ENCODE results near the gene PIM1. TPM values are rescaled to one million over a fixed set of nuclear protein-coding genes. Genes with fewer than 3 reads are reported as not detected.

Gene PIM1
- total and polyA plus RNA-seq, 9 donors, result 8.7 to 32.2 (median 21.6) TPM

- peak overlapping the region; percentile 77 for H3K4me3 ChIP-seq (ENCODE audit: low read length)
- no peaks in the 10 kb centered on the region for H3K9me3 ChIP-seq (replicated peaks; ENCODE audit: control insufficient read depth, low read depth, low read length)
- peak overlapping the region; percentile 78 for H3K27ac ChIP-seq (ENCODE audit: low read length)
- peak; percentile 77 for DNase-seq
- 2% methylated on average over 42 of the region's 45 CpGs for WGBS (ENCODE audit: insufficient coverage)
- H3K36me3 ChIP-seq (ENCODE audit: control insufficient read depth, insufficient read depth, low read length), result peaks cover 29% of the 10 kb centered on the region
- no peaks in the 10 kb centered on the region for H3K27me3 ChIP-seq (ENCODE audit: control insufficient read depth, insufficient read depth, low read length)
- H3K4me1 ChIP-seq (ENCODE audit: control insufficient read depth, insufficient read depth, low read length), result peaks cover 24% of the 10 kb centered on the region
Measured at GRCh38 chr6:37171201-37171969, 1.4 kb downstream of the PIM1 start.

- Histone ChIP-seq H3K4me1 (ENCODE audit: control insufficient read depth, insufficient read depth, low read length) (peaks cover 24% of the 10 kb centered on the region), H3K27me3 (ENCODE audit: control insufficient read depth, insufficient read depth, low read length) (no peaks in the 10 kb centered on the region), H3K4me3 (ENCODE audit: low read length) (peak overlapping the region; percentile 77), H3K27ac (ENCODE audit: low read length) (peak overlapping the region; percentile 78), H3K9me3 (replicated peaks; ENCODE audit: control insufficient read depth, low read depth, low read length) (no peaks in the 10 kb centered on the region), H3K36me3 (ENCODE audit: control insufficient read depth, insufficient read depth, low read length) (peaks cover 29% of the 10 kb centered on the region)
- 12% methylated on average over 12 of the region's 17 CpGs for WGBS (ENCODE audit: insufficient coverage)
- peak; percentile 91 for DNase-seq
Measured at GRCh38 chr6:37171970-37172812, 2.2 kb downstream of the PIM1 start.

GRCh38 chr6:37172912-37173492 is 3.0 kb downstream of the PIM1 start:
- 80% methylated on average over 2 of the region's 7 CpGs for WGBS (ENCODE audit: insufficient coverage)
- Histone ChIP-seq H3K27me3 (ENCODE audit: control insufficient read depth, insufficient read depth, low read length) (no peaks in the 10 kb centered on the region), H3K4me1 (ENCODE audit: control insufficient read depth, insufficient read depth, low read length) (peaks cover 24% of the 10 kb centered on the region), H3K4me3 (ENCODE audit: low read length) (no peak overlapping the region), H3K9me3 (replicated peaks; ENCODE audit: control insufficient read depth, low read depth, low read length) (no peaks in the 10 kb centered on the region), H3K27ac (ENCODE audit: low read length) (no peak overlapping the region), H3K36me3 (ENCODE audit: control insufficient read depth, insufficient read depth, low read length) (peaks cover 29% of the 10 kb centered on the region)
- DNase-seq, result no peak

GRCh38 chr6:37173493-37174195 is 3.7 kb downstream of the PIM1 start:
- Histone ChIP-seq H3K27ac (ENCODE audit: low read length) (no peak overlapping the region), H3K4me3 (ENCODE audit: low read length) (no peak overlapping the region), H3K27me3 (ENCODE audit: control insufficient read depth, insufficient read depth, low read length) (no peaks in the 10 kb centered on the region), H3K4me1 (ENCODE audit: control insufficient read depth, insufficient read depth, low read length) (peaks cover 24% of the 10 kb centered on the region), H3K9me3 (replicated peaks; ENCODE audit: control insufficient read depth, low read depth, low read length) (no peaks in the 10 kb centered on the region), H3K36me3 (ENCODE audit: control insufficient read depth, insufficient read depth, low read length) (peaks cover 29% of the 10 kb centered on the region)
- 84% methylated on average over 6 of the region's 9 CpGs for WGBS (ENCODE audit: insufficient coverage)
- no peak for DNase-seq

GRCh38 chr6:37174196-37174514 is 4.2 kb downstream of the PIM1 start:
- DNase-seq, result no peak
- Histone ChIP-seq H3K4me3 (ENCODE audit: low read length) (no peak overlapping the region), H3K4me1 (ENCODE audit: control insufficient read depth, insufficient read depth, low read length) (peaks cover 20% of the 10 kb centered on the region), H3K9me3 (replicated peaks; ENCODE audit: control insufficient read depth, low read depth, low read length) (no peaks in the 10 kb centered on the region), H3K27ac (ENCODE audit: low read length) (no peak overlapping the region), H3K27me3 (ENCODE audit: control insufficient read depth, insufficient read depth, low read length) (no peaks in the 10 kb centered on the region), H3K36me3 (ENCODE audit: control insufficient read depth, insufficient read depth, low read length) (peaks cover 29% of the 10 kb centered on the region)
- 80% methylated on average over 1 of the region's 3 CpGs for WGBS (ENCODE audit: insufficient coverage)

- WGBS (ENCODE audit: insufficient coverage), result 100% methylated on average over 1 of the region's 10 CpGs
- no peak overlapping the region for H3K4me3 ChIP-seq (ENCODE audit: low read length)
- H3K27ac ChIP-seq (ENCODE audit: low read length), result no peak overlapping the region
- no peaks in the 10 kb centered on the region for H3K27me3 ChIP-seq (ENCODE audit: control insufficient read depth, insufficient read depth, low read length)
- H3K9me3 ChIP-seq (replicated peaks; ENCODE audit: control insufficient read depth, low read depth, low read length), result no peaks in the 10 kb centered on the region
- peaks cover 29% of the 10 kb centered on the region for H3K36me3 ChIP-seq (ENCODE audit: control insufficient read depth, insufficient read depth, low read length)
- peaks cover 19% of the 10 kb centered on the region for H3K4me1 ChIP-seq (ENCODE audit: control insufficient read depth, insufficient read depth, low read length)
- no peak for DNase-seq
Measured at GRCh38 chr6:37174515-37175331, 4.8 kb downstream of the PIM1 start.

- no peaks in the 10 kb centered on the region for H3K9me3 ChIP-seq (replicated peaks; ENCODE audit: control insufficient read depth, low read depth, low read length)
- no peak overlapping the region for H3K27ac ChIP-seq (ENCODE audit: low read length)
- H3K4me1 ChIP-seq (ENCODE audit: control insufficient read depth, insufficient read depth, low read length), result peaks cover 19% of the 10 kb centered on the region
- H3K27me3 ChIP-seq (ENCODE audit: control insufficient read depth, insufficient read depth, low read length), result no peaks in the 10 kb centered on the region
- H3K36me3 ChIP-seq (ENCODE audit: control insufficient read depth, insufficient read depth, low read length), result peaks cover 29% of the 10 kb centered on the region
- no peak for DNase-seq
- 87% methylated on average over 6 of the region's 18 CpGs for WGBS (ENCODE audit: insufficient coverage)
- no peak overlapping the region for H3K4me3 ChIP-seq (ENCODE audit: low read length)
Measured at GRCh38 chr6:37175332-37176267, 5.6 kb downstream of the PIM1 start.

GRCh38 chr6:37176268-37177076 is 6.5 kb downstream of the PIM1 start:
- Histone ChIP-seq H3K4me3 (ENCODE audit: low read length) (no peak overlapping the region), H3K27me3 (ENCODE audit: control insufficient read depth, insufficient read depth, low read length) (no peaks in the 10 kb centered on the region), H3K27ac (ENCODE audit: low read length) (no peak overlapping the region), H3K36me3 (ENCODE audit: control insufficient read depth, insufficient read depth, low read length) (peaks cover 29% of the 10 kb centered on the region), H3K9me3 (replicated peaks; ENCODE audit: control insufficient read depth, low read depth, low read length) (no peaks in the 10 kb centered on the region), H3K4me1 (ENCODE audit: control insufficient read depth, insufficient read depth, low read length) (peaks cover 12% of the 10 kb centered on the region)
- 74% methylated on average over 4 of the region's 15 CpGs for WGBS (ENCODE audit: insufficient coverage)
- DNase-seq, result no peak
